PC-3 (cell line): ENCODE measurements around the gene RFXAP.

Experiments used
- CTCF ChIP-seq: fragments of 300-600 bp; sonication (generic); conservative IDR thresholded peaks from 2 replicates; pipeline ENCODE4 v1.5.1; 2017; ENCODE audit warnings: antibody characterized with exemption, low read depth, mild to moderate bottlenecking, low read length
- EZH2 ChIP-seq: fragments of 300-600 bp; sonication (generic); IDR thresholded peaks from one replicate; pipeline ENCODE4 v1.6.1; 2017; ENCODE audit warnings: antibody characterized with exemption, mild to moderate bottlenecking, low read length; ENCODE audit not compliant: unreplicated experiment

- TF ChIP-seq CTCF, result no peak
- TF ChIP-seq EZH2, result no peak
Observed at GRCh38 chr13:36807616-36808015, 11.4 kb upstream of the RFXAP start.
